ENCODE measurements around the gene PRRC1.
A peak's percentile ranks its signal among the peaks of the same experiment; 100 is the strongest.

PRRC1 gene

DNA sequence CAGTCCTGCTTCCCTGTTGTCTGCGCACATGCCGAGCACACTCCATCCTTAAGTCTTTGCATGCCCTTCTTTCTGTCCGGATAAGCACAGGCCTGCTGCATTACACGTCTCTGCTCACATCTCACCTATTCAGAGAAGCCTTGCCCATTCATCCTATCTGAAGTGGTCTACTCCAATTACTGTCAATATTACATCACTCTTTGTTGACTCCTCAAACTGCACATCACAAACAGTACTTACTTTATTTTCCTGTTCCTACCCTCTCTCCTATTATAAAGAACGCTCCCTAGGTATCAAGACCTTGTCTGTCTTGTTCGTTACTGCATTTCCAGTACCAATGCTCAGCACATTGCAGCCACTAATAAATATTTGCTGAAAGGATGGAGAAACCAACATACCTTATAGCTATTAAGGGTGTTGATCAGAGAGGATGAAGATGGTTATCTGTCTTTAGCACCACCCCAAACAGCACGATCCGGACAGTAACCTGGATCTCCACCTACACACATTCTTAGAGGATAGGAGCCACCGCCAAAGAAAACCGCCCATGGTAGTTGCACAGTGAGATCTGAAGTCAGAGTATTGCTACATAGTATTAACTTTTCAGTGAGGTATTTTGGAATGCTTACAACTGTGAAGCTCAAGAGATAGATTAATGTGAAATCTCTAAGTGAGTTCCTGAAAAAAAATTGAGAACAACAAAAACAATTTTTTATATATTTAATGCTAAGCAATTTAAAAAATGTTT is 1.6 kb upstream of the PRRC1 start:
- Mint-ChIP-seq H3K27me3 (ENCODE audit: low read depth) (peaks cover 5% of the 10 kb centered on the region), H3K36me3 (ENCODE audit: low read depth) (peaks cover 17% of the 10 kb centered on the region), H3K4me1 (peaks cover 31% of the 10 kb centered on the region), H3K4me3 (peak overlapping the region; percentile 49 to 73 (median 71)), H3K9me3 (no peaks in the 10 kb centered on the region), H3K27ac (no peak overlapping the region)
- TF ChIP-seq, protein P1, sequence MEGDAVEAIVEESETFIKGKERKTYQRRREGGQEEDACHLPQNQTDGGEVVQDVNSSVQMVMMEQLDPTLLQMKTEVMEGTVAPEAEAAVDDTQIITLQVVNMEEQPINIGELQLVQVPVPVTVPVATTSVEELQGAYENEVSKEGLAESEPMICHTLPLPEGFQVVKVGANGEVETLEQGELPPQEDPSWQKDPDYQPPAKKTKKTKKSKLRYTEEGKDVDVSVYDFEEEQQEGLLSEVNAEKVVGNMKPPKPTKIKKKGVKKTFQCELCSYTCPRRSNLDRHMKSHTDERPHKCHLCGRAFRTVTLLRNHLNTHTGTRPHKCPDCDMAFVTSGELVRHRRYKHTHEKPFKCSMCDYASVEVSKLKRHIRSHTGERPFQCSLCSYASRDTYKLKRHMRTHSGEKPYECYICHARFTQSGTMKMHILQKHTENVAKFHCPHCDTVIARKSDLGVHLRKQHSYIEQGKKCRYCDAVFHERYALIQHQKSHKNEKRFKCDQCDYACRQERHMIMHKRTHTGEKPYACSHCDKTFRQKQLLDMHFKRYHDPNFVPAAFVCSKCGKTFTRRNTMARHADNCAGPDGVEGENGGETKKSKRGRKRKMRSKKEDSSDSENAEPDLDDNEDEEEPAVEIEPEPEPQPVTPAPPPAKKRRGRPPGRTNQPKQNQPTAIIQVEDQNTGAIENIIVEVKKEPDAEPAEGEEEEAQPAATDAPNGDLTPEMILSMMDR (IDR thresholded peaks at IDR 0.05; ENCODE audit: unreplicated experiment in 3 of 3), result no peak

DNA sequence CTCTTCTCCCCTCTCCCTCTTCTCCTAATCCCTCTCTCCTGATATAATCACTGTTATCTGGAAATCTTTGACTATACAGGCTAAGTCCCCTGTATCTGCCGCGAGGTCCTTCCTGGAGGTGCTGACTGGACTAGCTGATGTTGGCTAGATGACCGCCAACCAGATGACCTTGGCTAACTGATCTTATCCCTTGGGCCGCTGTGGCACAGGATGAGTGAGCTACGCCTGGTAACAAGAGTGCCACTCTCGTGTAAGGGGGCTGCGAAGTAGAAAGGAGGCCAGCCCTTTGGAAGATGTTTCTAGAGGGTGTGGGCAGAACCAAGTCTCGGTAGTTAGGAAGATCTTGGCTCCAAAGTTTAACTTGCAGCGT is 345 bp upstream of the PRRC1 start:
- Mint-ChIP-seq H3K4me1 (peaks cover 42% of the 10 kb centered on the region), H3K36me3 (ENCODE audit: low read depth) (peaks cover 27% of the 10 kb centered on the region), H3K9me3 (peaks cover 3% of the 10 kb centered on the region), H3K27me3 (ENCODE audit: low read depth) (no peaks in the 10 kb centered on the region), H3K4me3 (peak overlapping the region; percentile 79 to 93 (median 86)), H3K27ac (peak overlapping the region; percentile 72 to 90 (median 87))
- TF ChIP-seq, protein P1 (IDR thresholded peaks at IDR 0.05; ENCODE audit: unreplicated experiment in 3 of 3), result no peak

DNA sequence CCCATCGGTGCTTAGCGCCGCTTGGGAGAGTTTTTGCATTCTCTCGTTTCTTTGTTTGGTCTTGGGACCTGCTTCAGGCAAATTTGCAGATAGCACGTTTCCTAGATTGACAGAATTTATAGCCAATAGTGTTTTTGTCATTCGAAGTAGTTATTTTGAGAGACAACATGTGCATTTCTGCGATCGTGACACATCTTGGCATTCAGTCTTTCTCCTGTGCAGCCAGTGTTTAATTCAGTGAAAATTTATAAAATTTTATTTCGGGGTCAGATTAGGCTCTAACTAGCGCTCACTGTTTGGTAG is 830 bp downstream of the PRRC1 start:
- Mint-ChIP-seq H3K4me1 (peaks cover 42% of the 10 kb centered on the region), H3K36me3 (ENCODE audit: low read depth) (peaks cover 39% of the 10 kb centered on the region), H3K4me3 (peak overlapping the region; percentile 86 to 93 (median 86)), H3K27ac (peak overlapping the region; percentile 72 to 88 (median 87)), H3K27me3 (ENCODE audit: low read depth) (no peaks in the 10 kb centered on the region), H3K9me3 (peaks cover 3% of the 10 kb centered on the region)
- TF ChIP-seq, protein P1 (IDR thresholded peaks at IDR 0.05; ENCODE audit: unreplicated experiment in 3 of 3), result no peak

DNA sequence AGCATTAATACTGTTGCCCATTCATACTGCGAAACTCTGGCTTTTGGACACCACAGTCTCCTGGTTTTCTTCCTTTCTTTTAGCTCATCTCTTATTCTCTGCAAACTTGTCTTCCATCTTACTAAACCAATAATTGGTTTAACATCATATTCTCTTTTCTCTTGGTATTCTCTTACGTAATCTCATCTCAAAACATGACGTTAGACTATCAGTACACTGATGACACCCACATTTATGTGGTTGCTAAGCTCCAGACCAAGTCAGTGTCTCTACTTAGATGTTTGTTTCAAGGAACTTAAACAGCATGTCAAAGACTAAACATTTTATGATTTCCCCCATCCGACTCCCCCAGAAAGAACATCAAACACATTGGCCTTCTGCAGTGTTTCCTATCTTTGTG is 2.1 kb downstream of the PRRC1 start:
- H3K36me3 Mint-ChIP-seq (ENCODE audit: low read depth), result peaks cover 49% of the 10 kb centered on the region
- peak overlapping the region; percentile 0 to 40 (median 9) for H3K27ac Mint-ChIP-seq
- TF ChIP-seq, protein P1 (IDR thresholded peaks at IDR 0.05; ENCODE audit: unreplicated experiment in 3 of 3), result no peak
- H3K4me1 Mint-ChIP-seq, result peaks cover 42% of the 10 kb centered on the region
- peak overlapping the region; percentile 86 to 93 (median 86) for H3K4me3 Mint-ChIP-seq
- H3K27me3 Mint-ChIP-seq (ENCODE audit: low read depth), result no peaks in the 10 kb centered on the region
- H3K9me3 Mint-ChIP-seq, result peaks cover 3% of the 10 kb centered on the region

DNA sequence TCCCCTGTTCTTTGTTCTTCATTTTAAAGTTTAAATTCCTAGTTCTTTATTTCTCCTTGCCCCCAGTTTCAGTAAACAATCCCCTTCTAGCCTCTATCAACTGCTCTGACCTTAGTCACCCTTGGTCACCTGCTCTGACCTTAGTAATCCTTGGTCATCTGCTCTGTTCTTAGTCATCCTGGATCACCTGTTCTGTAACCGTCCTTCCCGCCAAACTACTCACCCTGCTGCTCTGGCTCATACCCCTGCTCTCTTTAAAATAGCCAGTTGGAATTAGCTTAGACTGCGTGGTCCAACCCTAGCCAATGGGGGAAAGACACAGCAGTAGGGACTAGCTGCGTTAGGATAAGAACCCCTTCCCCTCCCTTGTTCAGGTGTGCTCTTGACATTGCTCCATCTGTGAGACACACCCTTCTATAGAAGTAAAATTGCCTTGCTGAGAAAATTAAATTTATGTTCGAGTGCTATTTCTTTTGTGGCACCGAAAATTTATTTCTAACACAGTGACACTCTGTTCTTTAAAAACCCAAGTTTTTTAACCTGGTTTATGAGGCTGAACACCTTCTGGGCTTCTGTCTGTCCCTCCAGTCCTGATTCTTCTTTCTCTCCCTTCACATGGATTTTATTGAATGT is 3.8 kb downstream of the PRRC1 start:
- H3K36me3 Mint-ChIP-seq (ENCODE audit: low read depth), result peaks cover 66% of the 10 kb centered on the region
- H3K27me3 Mint-ChIP-seq (ENCODE audit: low read depth), result no peaks in the 10 kb centered on the region
- H3K4me3 Mint-ChIP-seq, result peak overlapping the region; percentile 28 to 77 (median 54)
- H3K27ac Mint-ChIP-seq, result no peak overlapping the region
- TF ChIP-seq, protein P1 (IDR thresholded peaks at IDR 0.05; ENCODE audit: unreplicated experiment in 3 of 3), result no peak
- H3K9me3 Mint-ChIP-seq, result peaks cover 3% of the 10 kb centered on the region
- peaks cover 42% of the 10 kb centered on the region for H3K4me1 Mint-ChIP-seq

DNA sequence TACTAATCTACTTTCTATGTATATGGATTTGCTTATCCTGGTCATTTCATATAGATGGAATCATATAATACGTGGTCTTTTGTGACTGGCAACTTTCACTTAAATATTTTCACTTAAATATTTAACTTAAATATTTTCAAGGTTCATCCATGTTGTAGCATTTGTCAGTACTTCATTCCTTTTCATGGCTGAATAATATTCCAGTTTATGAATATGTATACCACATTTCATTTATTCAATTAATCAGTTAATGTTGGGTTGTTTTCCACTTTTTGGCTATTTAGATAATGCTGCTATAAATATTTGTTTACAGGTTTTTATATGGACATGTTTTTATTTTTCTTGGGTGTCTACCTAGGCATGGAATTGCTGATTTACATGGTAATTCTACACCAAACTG is 7.7 kb downstream of the PRRC1 start:
- H3K27ac Mint-ChIP-seq, result no peak overlapping the region
- H3K4me1 Mint-ChIP-seq, result peaks cover 18% of the 10 kb centered on the region
- peaks cover 3% of the 10 kb centered on the region for H3K9me3 Mint-ChIP-seq
- H3K4me3 Mint-ChIP-seq, result no peak overlapping the region
- H3K36me3 Mint-ChIP-seq (ENCODE audit: low read depth), result peaks cover 86% of the 10 kb centered on the region
- H3K27me3 Mint-ChIP-seq (ENCODE audit: low read depth), result no peaks in the 10 kb centered on the region
- TF ChIP-seq, protein P1 (IDR thresholded peaks at IDR 0.05; ENCODE audit: unreplicated experiment in 3 of 3), result no peak
